ENCODE results near the gene VTCN1.

Gene VTCN1

GRCh38 chr1:117166076-117166475 lies 44.7 kb downstream of the VTCN1 start:
- Histone ChIP-seq H3K9me3 (ENCODE audit: control insufficient read depth, insufficient read depth, low read depth, low read length) (no peaks in the 10 kb centered on the region), H3K27ac (ENCODE audit: extremely low read depth, low read depth, low read length) (no peak overlapping the region), H3K36me3 (ENCODE audit: control insufficient read depth in 2 of 2, insufficient read depth in 1 of 2, low read length in 2 of 2) (no peaks in the 10 kb centered on the region), H3K4me3 (ENCODE audit: low read depth, low read length) (no peak overlapping the region), H3K4me1 (ENCODE audit: control insufficient read depth, insufficient read depth, low read length) (no peaks in the 10 kb centered on the region)
- ChIA-PET CTCF (interaction anchor here (0.6 kb wide), 1 partner anchor 34 kb away, joined by 5 read pairs; no protein-coding TSS in a partner anchor), POLR2A (no interaction called here)
- no peak for TF ChIP-seq ZNF10 (tag by site-specific recombination; IDR thresholded peaks at IDR 0.05)
- TF ChIP-seq KLF7 (tag by site-specific recombination; IDR thresholded peaks at IDR 0.05; ENCODE audit: borderline replicate concordance), result no peak
- no peak for TF ChIP-seq ZNF747 (tag by site-specific recombination; IDR thresholded peaks at IDR 0.05)
- no peak for TF ChIP-seq YY1 (tag by site-specific recombination; IDR thresholded peaks at IDR 0.05)
- no peak for TF ChIP-seq SCRT2 (tag by site-specific recombination; IDR thresholded peaks at IDR 0.05)

GRCh38 chr1:117164209-117164608 lies 46.5 kb downstream of the VTCN1 start:
- no peak overlapping the region for H3K27ac ChIP-seq (ENCODE audit: extremely low read depth, low read depth, low read length)
- CTCF ChIA-PET, result interaction anchor here (0.6 kb wide), 1 partner anchor 11 kb away, joined by 4 read pairs; no protein-coding TSS in a partner anchor
- H3K4me1 ChIP-seq (ENCODE audit: control insufficient read depth, insufficient read depth, low read length), result no peaks in the 10 kb centered on the region
- no peak for TF ChIP-seq ZNF530 (tag by site-specific recombination; IDR thresholded peaks at IDR 0.05; ENCODE audit: low read depth)
- TF ChIP-seq ZNF404 (tag by site-specific recombination; IDR thresholded peaks at IDR 0.05), result no peak
- TF ChIP-seq ZSCAN16 (tag by site-specific recombination; IDR thresholded peaks at IDR 0.05), result no peak
- no peak for TF ChIP-seq ZNF654 (tag by site-specific recombination; IDR thresholded peaks at IDR 0.05; ENCODE audit: low read depth)
- TF ChIP-seq ZNF660 (tag by site-specific recombination; IDR thresholded peaks at IDR 0.05), result no peak
- no peak for TF ChIP-seq ZNF280D (tag by site-specific recombination; IDR thresholded peaks at IDR 0.05)
- TF ChIP-seq ZNF248 (tag by site-specific recombination; IDR thresholded peaks at IDR 0.05), result no peak
- no peak for TF ChIP-seq ZNF335 (tag by site-specific recombination; conservative IDR thresholded peaks at IDR 0.05)
- no peak for TF ChIP-seq ZNF501 (tag by site-specific recombination; IDR thresholded peaks at IDR 0.05)
- TF ChIP-seq ZNF280C (tag by site-specific recombination; IDR thresholded peaks at IDR 0.05), result no peak
- no peak for TF ChIP-seq SP3 (tag by site-specific recombination; IDR thresholded peaks at IDR 0.05)
- no peaks in the 10 kb centered on the region for H3K36me3 ChIP-seq (ENCODE audit: control insufficient read depth in 2 of 2, insufficient read depth in 1 of 2, low read length in 2 of 2)
- no peak overlapping the region for H3K4me3 ChIP-seq (ENCODE audit: low read depth, low read length)
- no peaks in the 10 kb centered on the region for H3K9me3 ChIP-seq (ENCODE audit: control insufficient read depth, insufficient read depth, low read depth, low read length)
- POLR2A ChIA-PET, result no interaction called here

GRCh38 chr1:117162816-117163215 lies 47.9 kb downstream of the VTCN1 start:
- CTCF ChIA-PET, result interaction anchor here (0.6 kb wide), 2 partner anchors 27 to 204 kb away, joined by 3 to 4 read pairs; partner anchors contain the start of gene MAN1A2
- H3K27ac ChIP-seq (ENCODE audit: extremely low read depth, low read depth, low read length), result no peak overlapping the region
- no peaks in the 10 kb centered on the region for H3K36me3 ChIP-seq (ENCODE audit: control insufficient read depth in 2 of 2, insufficient read depth in 1 of 2, low read length in 2 of 2)
- H3K9me3 ChIP-seq (ENCODE audit: control insufficient read depth, insufficient read depth, low read depth, low read length), result no peaks in the 10 kb centered on the region
- TF ChIP-seq GFI1B (tag by site-specific recombination; IDR thresholded peaks at IDR 0.05), result no peak
- no peak for TF ChIP-seq ZFP3 (tag by site-specific recombination; IDR thresholded peaks at IDR 0.05; ENCODE audit: low read depth)
- no peak for TF ChIP-seq ZNF670 (tag by site-specific recombination; IDR thresholded peaks at IDR 0.05; ENCODE audit: low read depth)
- TF ChIP-seq ZNF664 (tag by site-specific recombination; IDR thresholded peaks at IDR 0.05), result no peak
- TF ChIP-seq ZNF449 (tag by site-specific recombination; IDR thresholded peaks at IDR 0.05), result no peak
- no peak for TF ChIP-seq ZNF623 (tag by site-specific recombination; IDR thresholded peaks at IDR 0.05)
- no peak for TF ChIP-seq ZNF148 (tag by site-specific recombination; IDR thresholded peaks at IDR 0.05; ENCODE audit: borderline replicate concordance)
- H3K4me3 ChIP-seq (ENCODE audit: low read depth, low read length), result no peak overlapping the region
- H3K4me1 ChIP-seq (ENCODE audit: control insufficient read depth, insufficient read depth, low read length), result no peaks in the 10 kb centered on the region
- POLR2A ChIA-PET, result no interaction called here
